Skeletal muscle cell (primary cell): Measurements from ENCODE around the gene GPHN.
"Not testable (repeated sequence)": the region's sequence is repeated elsewhere in the genome, so short reads cannot be mapped to it uniquely, and the experiment has no call there.

Source experiments
- DNase-seq: peaks from one replicate; pipeline ENCODE4 v3.0.0-alpha.2; 2010; ENCODE audit warnings: low read depth
- H3K4me3 ChIP-seq: 2 replicates; pipeline ENCODE4 v1.5.1; 2011; ENCODE audit warnings: low read depth, mild to moderate bottlenecking, control low read depth, low read length, moderate library complexity

Gene GPHN

DNA sequence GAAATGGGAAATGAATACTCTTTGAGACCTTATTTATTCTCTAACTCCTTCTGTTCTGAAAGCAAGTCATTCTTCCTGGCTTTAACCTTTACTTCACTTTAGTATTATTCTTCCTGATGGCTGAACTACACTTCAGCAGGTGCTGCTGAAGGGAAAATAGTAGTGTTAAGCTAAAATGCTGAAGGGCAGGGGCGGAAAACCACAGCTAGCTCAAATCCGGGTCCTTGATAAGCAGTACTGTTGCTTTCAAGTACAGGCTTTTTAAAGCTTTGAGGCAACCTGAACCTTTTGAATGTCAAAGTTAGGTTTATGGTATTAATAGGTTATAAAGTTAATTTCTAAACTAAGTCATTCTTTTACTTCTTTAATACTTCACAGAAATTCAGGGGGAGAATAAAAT, 11.0 kb upstream of the GPHN start:
- no peak overlapping the region for H3K4me3 ChIP-seq
- DNase-seq: no peak

DNA sequence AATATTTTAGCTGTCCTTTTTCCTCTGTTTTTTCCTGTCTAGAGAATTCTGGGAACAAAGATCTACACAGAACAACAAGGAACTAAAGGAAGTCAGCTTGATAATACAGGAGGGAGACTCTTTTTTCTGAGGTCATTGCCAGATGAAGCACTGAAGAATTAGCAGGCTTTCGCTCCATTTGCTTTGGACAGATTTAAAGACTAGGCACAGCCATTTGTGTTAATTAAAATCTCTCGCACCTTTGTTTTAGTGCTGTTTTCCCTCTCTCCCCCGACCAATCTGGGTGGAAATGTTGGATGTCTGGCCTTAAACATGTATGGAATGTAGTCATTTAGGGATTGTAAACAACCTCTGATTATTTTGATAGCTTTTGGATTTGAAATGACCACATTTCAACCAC, 9.6 kb upstream of the GPHN start:
- no peak overlapping the region for H3K4me3 ChIP-seq
- DNase-seq: no peak

- no peak for DNase-seq
- H3K4me3 ChIP-seq: no peak overlapping the region
These were observed 6.4 kb upstream of the GPHN start for GRCh38 chr14:66501592-66501991.

GRCh38 chr14:66502836-66503235, 5.1 kb upstream of the GPHN start:
- not testable (repeated sequence) for DNase-seq, H3K4me3 ChIP-seq

DNA sequence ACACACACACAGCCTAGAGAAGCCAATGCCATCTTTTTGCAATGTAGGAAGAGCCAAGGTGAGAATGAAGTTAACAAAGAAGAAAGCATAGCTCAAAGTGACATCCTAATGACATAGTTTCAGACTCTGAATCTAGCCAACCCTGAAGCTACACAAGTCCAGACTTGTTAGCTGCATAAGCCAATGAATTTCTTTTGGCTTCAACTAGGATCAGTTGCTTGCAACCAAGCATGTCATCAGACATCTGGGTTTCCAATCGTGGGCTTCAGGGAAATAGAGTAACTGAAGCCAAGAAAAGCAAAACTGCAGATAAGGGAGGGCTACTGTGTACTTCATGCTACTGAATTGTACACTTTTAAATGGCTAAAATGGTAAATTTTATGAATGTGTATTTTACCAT, 4.4 kb upstream of the GPHN start:
- no peak overlapping the region for H3K4me3 ChIP-seq
- no peak for DNase-seq

DNA sequence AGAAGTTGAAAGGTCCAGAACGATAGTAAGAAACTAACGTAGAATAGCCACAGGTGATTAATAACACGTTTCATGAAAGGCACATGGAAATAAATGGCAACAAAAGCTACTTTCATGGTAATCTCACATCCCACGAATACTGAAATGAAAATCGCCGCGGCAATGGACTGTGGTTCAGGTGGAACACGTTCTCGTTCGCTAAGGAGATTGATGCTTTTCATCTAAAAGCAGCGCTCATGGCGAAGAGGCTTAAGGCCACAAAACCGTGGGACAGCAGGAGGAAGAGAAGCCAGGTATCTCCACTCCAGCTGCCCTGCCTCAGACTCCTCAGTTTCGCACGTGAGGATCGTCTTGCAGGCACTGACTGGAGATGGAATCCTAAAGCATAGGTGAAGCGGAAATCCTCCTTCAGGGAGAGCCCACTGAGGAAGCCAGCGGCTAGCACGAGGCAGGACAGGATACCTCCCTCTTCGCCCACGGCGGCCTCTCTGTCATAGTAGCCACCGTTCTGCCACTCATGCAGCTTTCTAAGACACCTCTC, 696 bp upstream of the GPHN start:
- no peak for DNase-seq
- H3K4me3 ChIP-seq: peak overlapping the region; percentile 99

GRCh38 chr14:66508547-66508845, 549 bp downstream of the GPHN start:
- peak overlapping the region; percentile 99 for H3K4me3 ChIP-seq
- no peak for DNase-seq

- H3K4me3 ChIP-seq: peak overlapping the region; percentile 99
- no peak for DNase-seq
These were observed 1.1 kb downstream of the GPHN start for GRCh38 chr14:66508846-66509621.

- no peak for DNase-seq
- peak overlapping the region; percentile 99 for H3K4me3 ChIP-seq
These were observed 1.9 kb downstream of the GPHN start for GRCh38 chr14:66509874-66510273.

DNA sequence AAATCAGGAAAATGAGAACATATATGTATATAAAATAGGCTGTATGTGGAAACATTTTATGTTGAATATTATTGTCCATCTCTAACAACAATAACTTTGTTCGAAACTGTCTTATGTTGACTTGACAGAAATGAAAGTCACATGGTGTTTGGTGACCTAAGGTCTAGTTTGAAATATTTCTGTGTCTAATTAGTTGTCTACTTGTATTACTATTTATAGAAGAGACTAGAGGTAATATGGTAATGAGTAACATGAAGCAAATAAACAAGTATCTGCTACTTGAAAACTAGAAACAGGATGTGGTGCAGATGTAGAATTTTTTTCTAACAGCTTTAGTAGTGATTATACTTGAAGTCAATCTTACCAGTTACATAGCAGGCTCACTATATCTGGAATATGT, 3.9 kb downstream of the GPHN start:
- DNase-seq: no peak
- no peak overlapping the region for H3K4me3 ChIP-seq

GRCh38 chr14:66514213-66514612, 6.3 kb downstream of the GPHN start:
- no peak overlapping the region for H3K4me3 ChIP-seq
- DNase-seq: no peak

DNA sequence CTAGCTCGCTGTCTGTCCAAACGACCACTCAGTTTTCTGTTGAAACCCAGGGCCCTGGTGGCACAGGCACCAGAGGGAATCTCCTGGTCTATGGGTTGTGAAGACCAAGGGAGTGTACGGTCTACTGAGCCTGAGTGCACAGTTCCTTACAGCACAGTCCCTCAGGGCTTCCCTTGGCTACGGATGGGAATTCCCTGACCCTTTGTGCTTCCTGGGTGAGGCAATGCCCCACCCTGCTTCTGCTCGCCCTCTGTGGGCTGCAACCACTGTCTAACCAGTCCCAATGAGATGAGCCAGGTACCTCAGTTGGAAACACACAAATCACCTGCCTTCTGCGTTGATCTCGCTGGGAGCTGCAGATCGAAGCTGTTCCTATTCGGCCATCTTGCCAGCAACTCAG, 22.6 kb downstream of the GPHN start:
- DNase-seq: no peak

DNA sequence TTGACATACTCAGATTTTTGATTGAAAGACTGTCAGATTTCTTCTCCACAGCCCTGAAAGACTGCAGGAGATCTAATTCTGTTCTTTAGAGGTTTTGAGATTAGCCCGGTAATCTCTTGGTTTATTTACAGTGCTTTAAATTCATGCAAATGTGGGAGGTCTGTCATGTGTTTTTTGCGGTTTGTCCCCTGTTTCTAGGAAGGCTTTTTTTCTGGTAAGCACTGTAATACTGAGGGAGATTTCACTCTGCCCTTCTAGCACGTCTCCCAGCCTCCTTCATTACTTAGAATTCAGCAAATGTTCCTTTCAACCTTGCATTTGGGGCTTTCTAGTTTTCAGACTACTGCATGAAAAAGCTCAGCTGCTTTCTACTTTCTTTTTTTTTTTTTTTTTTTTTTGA, 31.1 kb downstream of the GPHN start:
- DNase-seq: no peak
- no peak overlapping the region for H3K4me3 ChIP-seq

More for the DNA sequence above, 22.6 kb downstream of the GPHN start:
- H3K4me3 ChIP-seq: no peak overlapping the region

DNA sequence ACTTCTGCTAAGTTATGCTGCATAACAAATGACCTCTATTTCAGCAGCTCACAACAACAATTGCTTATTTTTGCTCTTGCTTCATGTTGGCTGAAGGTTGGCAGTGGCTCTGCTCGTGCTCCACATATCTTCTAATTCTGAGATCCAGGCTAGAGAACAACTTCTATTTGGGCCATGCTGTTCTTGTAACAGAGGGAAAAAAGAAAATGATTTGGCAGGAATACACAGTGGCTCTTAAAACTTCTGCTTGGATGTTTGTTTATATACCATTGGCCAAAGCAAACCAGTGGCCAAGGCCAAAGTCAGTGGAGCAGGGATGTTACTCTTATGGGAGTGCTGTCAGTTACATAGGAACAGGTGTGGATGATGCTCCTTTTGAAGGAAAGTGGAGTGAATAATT, 32.1 kb downstream of the GPHN start:
- H3K4me3 ChIP-seq: no peak overlapping the region
- no peak for DNase-seq

DNA sequence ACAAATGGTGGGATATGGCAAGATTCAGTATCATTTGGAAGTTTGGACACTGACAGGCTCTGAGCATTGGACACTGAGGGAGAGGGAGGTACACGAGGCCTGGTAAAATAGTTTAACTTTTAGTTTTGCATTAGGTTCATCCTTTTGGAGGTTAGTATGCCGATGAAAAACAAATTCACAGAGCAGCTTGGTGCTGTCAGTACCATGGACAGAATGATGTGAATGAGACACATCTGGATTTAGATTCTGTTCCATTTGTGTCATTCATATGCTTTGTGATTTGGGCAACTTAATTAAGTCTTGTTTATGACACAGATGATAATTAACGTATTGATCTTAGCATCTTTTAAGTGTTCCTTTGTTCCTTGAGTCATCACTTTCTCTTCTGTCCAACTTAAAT, 33.7 kb downstream of the GPHN start:
- H3K4me3 ChIP-seq: no peak overlapping the region
- no peak for DNase-seq

- H3K4me3 ChIP-seq: no peak overlapping the region
- no peak for DNase-seq
These were observed 36.0 kb downstream of the GPHN start for GRCh38 chr14:66543996-66544395.

DNA sequence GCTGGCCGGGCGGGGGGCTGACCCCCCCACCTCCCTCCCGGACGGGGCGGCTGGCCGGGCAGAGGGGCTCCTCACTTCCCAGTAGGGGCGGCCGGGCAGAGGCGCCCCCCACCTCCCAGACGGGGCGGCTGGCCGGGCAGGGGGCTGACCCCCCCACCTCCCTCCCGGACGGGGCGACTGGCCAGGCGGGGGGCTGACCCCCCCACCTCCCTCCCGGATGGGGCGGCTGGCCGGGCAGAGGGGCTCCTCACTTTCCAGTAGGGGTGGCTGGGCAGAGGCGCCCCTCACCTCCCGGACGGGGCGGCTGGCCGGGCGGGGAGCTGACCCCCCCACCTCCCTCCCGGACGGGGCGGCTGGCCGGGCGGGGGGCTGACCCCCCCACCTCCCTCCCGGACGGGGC, 37.2 kb downstream of the GPHN start:
- not testable (repeated sequence) for DNase-seq

DNA sequence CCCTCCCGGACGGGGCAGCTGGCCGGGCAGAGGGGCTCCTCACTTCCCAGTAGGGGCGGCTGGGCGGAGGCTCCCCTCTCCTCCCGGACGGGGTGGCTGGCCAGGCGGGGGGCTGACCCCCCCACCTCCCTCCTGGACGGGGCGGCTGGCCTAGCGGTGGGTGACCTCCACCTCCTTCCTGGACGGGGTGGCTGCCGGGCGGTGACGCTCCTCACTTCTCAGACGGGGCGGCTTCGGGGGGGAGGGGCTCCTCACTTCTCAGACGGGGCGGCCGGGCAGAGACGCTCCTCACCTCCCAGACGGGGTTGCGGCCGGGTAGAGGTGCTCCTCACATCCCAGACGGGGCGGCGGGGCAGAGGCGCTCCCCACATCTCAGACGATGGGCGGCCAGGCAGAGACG, 37.8 kb downstream of the GPHN start:
- not testable (repeated sequence) for DNase-seq, H3K4me3 ChIP-seq

More for the DNA sequence above, 37.2 kb downstream of the GPHN start:
- not testable (repeated sequence) for H3K4me3 ChIP-seq

DNA sequence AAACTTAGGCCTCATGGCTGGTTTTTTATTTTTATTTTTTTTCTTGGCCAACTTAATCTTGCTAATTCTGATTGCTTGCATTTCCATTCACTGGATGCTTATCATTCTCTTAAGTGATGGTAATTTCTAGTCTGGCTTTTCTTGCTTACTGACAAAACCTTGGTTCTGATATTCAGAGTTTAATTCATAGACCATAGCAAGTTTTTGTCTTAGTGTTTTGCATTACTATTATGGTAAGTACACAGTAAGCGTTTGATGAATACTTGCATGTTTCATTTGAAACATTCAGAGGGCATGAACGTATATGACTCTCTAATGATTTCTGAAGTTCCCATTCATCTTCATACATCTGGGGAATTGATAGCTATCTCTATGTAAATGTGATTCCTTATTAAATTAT, 55.8 kb downstream of the GPHN start:
- H3K4me3 ChIP-seq: no peak overlapping the region
- no peak for DNase-seq

DNA sequence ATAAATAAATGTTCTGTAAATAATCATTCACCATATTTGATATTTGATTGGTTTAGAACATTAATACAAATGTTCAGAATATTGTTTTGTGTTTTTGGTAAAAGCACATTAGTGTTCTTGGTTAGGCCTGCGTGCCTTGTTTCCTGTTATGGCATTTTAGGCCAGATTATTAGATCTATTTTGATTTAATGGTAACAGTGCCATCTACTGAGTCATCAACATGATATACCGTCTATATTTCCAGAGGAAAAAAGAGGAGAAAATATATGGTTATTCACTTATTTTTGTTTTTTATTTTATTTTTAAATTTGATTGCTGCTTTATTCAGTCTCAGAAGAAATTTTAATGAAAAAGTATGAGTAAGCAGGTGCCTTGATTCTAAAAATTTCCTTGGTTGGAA, 60.3 kb downstream of the GPHN start:
- DNase-seq: no peak
- H3K4me3 ChIP-seq: no peak overlapping the region

GRCh38 chr14:66572826-66573225, 64.9 kb downstream of the GPHN start:
- no peak overlapping the region for H3K4me3 ChIP-seq
- no peak for DNase-seq

- DNase-seq: no peak
- H3K4me3 ChIP-seq: no peak overlapping the region
These were observed 67.1 kb downstream of the GPHN start for GRCh38 chr14:66575014-66575413.
